ENCODE measurements around the gene ECI2.

Gene ECI2

DNA sequence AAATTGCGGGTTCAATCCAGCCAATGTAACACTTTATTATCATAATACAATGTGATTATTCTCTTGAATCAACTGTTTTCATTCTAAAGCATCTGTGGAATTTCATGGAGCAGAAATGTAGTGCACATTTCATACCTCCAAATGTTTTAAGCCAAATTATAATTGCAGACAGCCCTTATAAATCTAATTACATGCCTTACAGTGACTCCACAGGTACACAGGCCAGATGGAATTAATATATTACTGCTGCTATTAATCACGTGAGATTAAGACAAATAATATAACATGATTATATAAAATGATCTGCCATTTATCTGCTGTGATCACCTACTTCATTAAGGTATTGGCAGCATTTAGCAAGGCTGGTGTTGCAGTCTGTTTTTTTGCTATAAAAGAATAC lies 9.7 kb upstream of the ECI2 start:
- DNase-seq (ENCODE audit: low spot score): no peak
- Histone ChIP-seq H3K4me1 (ENCODE audit: insufficient read depth, poor library complexity, severe bottlenecking) (no peaks in the 10 kb centered on the region), H3K27me3 (ENCODE audit: insufficient read depth, poor library complexity, severe bottlenecking) (no peaks in the 10 kb centered on the region), H3K4me3 (ENCODE audit: severe bottlenecking) (no peak overlapping the region), H3K9me3 (ENCODE audit: severe bottlenecking) (no peaks in the 10 kb centered on the region), H3K27ac (ENCODE audit: poor library complexity, severe bottlenecking) (no peak overlapping the region), H3K36me3 (ENCODE audit: low read depth) (no peaks in the 10 kb centered on the region)
- no peak for TF ChIP-seq CTCF (IDR thresholded peaks at IDR 0.05; ENCODE audit: poor library complexity, severe bottlenecking)
- ATAC-seq (ENCODE audit: low read depth): no peak

DNA sequence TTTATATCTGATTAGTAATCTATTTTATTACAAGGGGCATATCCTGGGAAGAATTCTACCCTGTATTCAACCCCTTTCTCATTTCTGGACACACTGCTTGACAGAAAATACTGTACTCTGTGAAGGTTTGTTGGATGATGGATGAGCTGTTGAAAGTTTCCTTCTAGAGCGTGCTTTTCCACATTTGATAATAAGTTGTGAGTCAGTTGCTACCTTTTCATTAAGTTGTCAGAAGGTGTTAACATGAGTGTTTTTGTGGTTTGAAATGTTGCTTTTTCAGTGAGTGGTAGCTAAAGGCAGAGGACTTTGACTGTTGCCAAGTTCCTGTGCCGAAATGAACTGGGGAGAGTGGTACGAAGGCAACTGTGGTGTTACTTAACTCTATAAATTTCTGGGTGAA lies 3.9 kb upstream of the ECI2 start:
- H3K9me3 ChIP-seq (ENCODE audit: severe bottlenecking): no peaks in the 10 kb centered on the region
- ATAC-seq (ENCODE audit: low read depth) (no peak), DNase-seq (ENCODE audit: low spot score) (no peak)
- peaks cover 3% of the 10 kb centered on the region for H3K4me1 ChIP-seq (ENCODE audit: insufficient read depth, poor library complexity, severe bottlenecking)
- H3K27me3 ChIP-seq (ENCODE audit: insufficient read depth, poor library complexity, severe bottlenecking): no peaks in the 10 kb centered on the region
- H3K36me3 ChIP-seq (ENCODE audit: low read depth): no peaks in the 10 kb centered on the region
- no peak overlapping the region for H3K4me3 ChIP-seq (ENCODE audit: severe bottlenecking)
- TF ChIP-seq CTCF (IDR thresholded peaks at IDR 0.05; ENCODE audit: poor library complexity, severe bottlenecking): no peak
- H3K27ac ChIP-seq (ENCODE audit: poor library complexity, severe bottlenecking): no peak overlapping the region

- peaks cover 7% of the 10 kb centered on the region for H3K4me1 ChIP-seq (ENCODE audit: insufficient read depth, poor library complexity, severe bottlenecking)
- peaks cover 4% of the 10 kb centered on the region; the same call in 1 of the 2 replicates for H3K36me3 ChIP-seq (ENCODE audit: low read depth)
- H3K4me3 ChIP-seq (ENCODE audit: severe bottlenecking): no peak overlapping the region
- H3K9me3 ChIP-seq (ENCODE audit: severe bottlenecking): no peaks in the 10 kb centered on the region
- TF ChIP-seq CTCF (IDR thresholded peaks at IDR 0.05; ENCODE audit: poor library complexity, severe bottlenecking): no peak
- DNase-seq (ENCODE audit: low spot score): no peak
- H3K27ac ChIP-seq (ENCODE audit: poor library complexity, severe bottlenecking): no peak overlapping the region
- no peak for ATAC-seq (ENCODE audit: low read depth)
- no peaks in the 10 kb centered on the region for H3K27me3 ChIP-seq (ENCODE audit: insufficient read depth, poor library complexity, severe bottlenecking)
Observed at GRCh38 chr6:4138186-4138585, 2.8 kb upstream of the ECI2 start.

DNA sequence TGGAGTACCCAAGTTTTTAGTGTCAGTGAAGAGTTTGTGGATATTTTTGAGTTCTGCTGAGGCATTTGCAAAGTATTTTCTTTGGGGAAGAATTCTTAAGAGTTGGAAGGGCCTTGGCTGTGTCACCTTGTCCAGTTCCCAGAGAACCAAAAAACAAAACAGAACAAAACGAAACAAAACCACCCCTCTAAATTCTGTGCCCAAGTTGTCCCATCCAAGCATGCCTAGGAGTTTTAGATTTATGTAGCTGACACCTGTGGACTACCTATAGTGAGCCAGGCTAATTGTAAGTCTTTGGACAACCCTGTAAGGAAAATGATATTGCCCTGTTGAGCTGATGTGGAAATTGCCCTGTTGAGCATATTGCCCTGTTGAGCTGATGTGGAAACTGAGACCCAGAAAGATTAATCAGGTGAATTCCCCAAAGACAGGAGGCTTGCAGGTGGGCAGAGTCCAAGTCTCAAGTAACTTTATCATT lies 1.0 kb upstream of the ECI2 start:
- ATAC-seq (ENCODE audit: low read depth) (no peak), DNase-seq (ENCODE audit: low spot score) (no peak)
- Histone ChIP-seq H3K27ac (ENCODE audit: poor library complexity, severe bottlenecking) (peak overlapping the region; percentile 5), H3K9me3 (ENCODE audit: severe bottlenecking) (no peaks in the 10 kb centered on the region), H3K36me3 (ENCODE audit: low read depth) (peaks cover 17% of the 10 kb centered on the region), H3K27me3 (ENCODE audit: insufficient read depth, poor library complexity, severe bottlenecking) (no peaks in the 10 kb centered on the region), H3K4me3 (ENCODE audit: severe bottlenecking) (peak overlapping the region; percentile 42), H3K4me1 (ENCODE audit: insufficient read depth, poor library complexity, severe bottlenecking) (peaks cover 7% of the 10 kb centered on the region)
- TF ChIP-seq CTCF (IDR thresholded peaks at IDR 0.05; ENCODE audit: poor library complexity, severe bottlenecking): no peak

- H3K9me3 ChIP-seq (ENCODE audit: severe bottlenecking): no peaks in the 10 kb centered on the region
- H3K4me1 ChIP-seq (ENCODE audit: insufficient read depth, poor library complexity, severe bottlenecking): peaks cover 7% of the 10 kb centered on the region
- ATAC-seq (ENCODE audit: low read depth) (peak; percentile 80), DNase-seq (ENCODE audit: low spot score) (peak; percentile 96)
- no peak for TF ChIP-seq CTCF (IDR thresholded peaks at IDR 0.05; ENCODE audit: poor library complexity, severe bottlenecking)
- no peaks in the 10 kb centered on the region for H3K27me3 ChIP-seq (ENCODE audit: insufficient read depth, poor library complexity, severe bottlenecking)
- peak overlapping the region; percentile 5 for H3K27ac ChIP-seq (ENCODE audit: poor library complexity, severe bottlenecking)
- peaks cover 21% of the 10 kb centered on the region for H3K36me3 ChIP-seq (ENCODE audit: low read depth)
- peak overlapping the region; percentile 42 for H3K4me3 ChIP-seq (ENCODE audit: severe bottlenecking)
Observed at GRCh38 chr6:4135665-4136353, 434 bp upstream of the ECI2 start.
